HepG2 (cell line): ENCODE measurements around the gene AVPR1A.

Experiments
- ATRX ChIP-seq: sonication (generic); formaldehyde crosslinking; IDR thresholded peaks from 2 replicates; pipeline ENCODE4 v1.4.0; 2020; ENCODE audit warnings: missing genetic modification reagents, borderline replicate concordance
- MYNN ChIP-seq: sonication (generic); formaldehyde crosslinking; IDR thresholded peaks from 2 replicates; pipeline ENCODE4 v1.4.0; 2020; ENCODE audit warnings: mild to moderate bottlenecking, low read depth, missing genetic modification reagents
- NR2F2 ChIP-seq: IDR thresholded peaks from 2 replicates; pipeline ENCODE4 v1.6.1; 2012; ENCODE audit warnings: low read depth, inconsistent platforms, borderline replicate concordance
- POLR2AphosphoS5 ChIP-seq: IDR thresholded peaks from 2 replicates; pipeline ENCODE4 v1.6.1; 2012; ENCODE audit warnings: low read depth, low read length
- SMAD9 ChIP-seq: sonication (generic); formaldehyde crosslinking; IDR thresholded peaks from 2 replicates; pipeline ENCODE4 v1.5.1; 2020; ENCODE audit warnings: mild to moderate bottlenecking, missing genetic modification reagents
- SP1 ChIP-seq, 2 experiments: fragments of 450-650 bp in 1 of 2; sonication (generic) in 1 of 2; formaldehyde crosslinking in 1 of 2; IDR thresholded peaks; 2 replicates each; pipeline versions ENCODE4 v1.4.0 to v1.6.1; 2016 to 2020; ENCODE audit warnings: missing genetic modification reagents in 1 of 2
- TEAD2 ChIP-seq: sonication (generic); formaldehyde crosslinking; IDR thresholded peaks from 2 replicates; pipeline ENCODE4 v1.9.0; 2021; ENCODE audit warnings: missing genetic modification reagents
- YY1 ChIP-seq: IDR thresholded peaks from 2 replicates; pipeline ENCODE4 v1.6.1; 2011; ENCODE audit warnings: low read length, low read depth, moderate library complexity, mild to moderate bottlenecking; ENCODE audit not compliant: insufficient read depth, insufficient replicate concordance
- ZBTB38 ChIP-seq: sonication (generic); formaldehyde crosslinking; IDR thresholded peaks from 2 replicates; pipeline ENCODE4 v1.5.1; 2020; ENCODE audit warnings: mild to moderate bottlenecking, missing genetic modification reagents
- ZBTB7B ChIP-seq: sonication (generic); formaldehyde crosslinking; IDR thresholded peaks from 2 replicates; pipeline ENCODE4 v1.4.0; 2020; ENCODE audit warnings: missing genetic modification reagents
- ZKSCAN1 ChIP-seq: fragments of 150-350 bp; IDR thresholded peaks from 2 replicates; pipeline ENCODE4 v1.6.1; 2014; ENCODE audit warnings: low read length
- ZNF274 ChIP-seq: sonication (generic); formaldehyde crosslinking; IDR thresholded peaks from 2 replicates; pipeline ENCODE4 v1.5.1; 2020; ENCODE audit warnings: mild to moderate bottlenecking, missing genetic modification reagents
- ZNF567 ChIP-seq: sonication (generic); formaldehyde crosslinking; IDR thresholded peaks from 2 replicates; pipeline ENCODE4 v1.8.1; 2023; ENCODE audit warnings: mild to moderate bottlenecking, missing genetic modification reagents, borderline replicate concordance
- TF ChIP-seq, protein P1 (sequence below), 2 experiments: sonication (generic) in 1 of 2; formaldehyde crosslinking in 1 of 2; IDR thresholded peaks; 2 replicates each; pipeline versions ENCODE4 v1.4.0 to v1.6.1; 2018 to 2020; ENCODE audit warnings: missing genetic modification reagents in 2 of 2, borderline replicate concordance in 1 of 2, low read depth in 1 of 2, mild to moderate bottlenecking in 1 of 2, missing biosample characterization in 1 of 2

DNA sequence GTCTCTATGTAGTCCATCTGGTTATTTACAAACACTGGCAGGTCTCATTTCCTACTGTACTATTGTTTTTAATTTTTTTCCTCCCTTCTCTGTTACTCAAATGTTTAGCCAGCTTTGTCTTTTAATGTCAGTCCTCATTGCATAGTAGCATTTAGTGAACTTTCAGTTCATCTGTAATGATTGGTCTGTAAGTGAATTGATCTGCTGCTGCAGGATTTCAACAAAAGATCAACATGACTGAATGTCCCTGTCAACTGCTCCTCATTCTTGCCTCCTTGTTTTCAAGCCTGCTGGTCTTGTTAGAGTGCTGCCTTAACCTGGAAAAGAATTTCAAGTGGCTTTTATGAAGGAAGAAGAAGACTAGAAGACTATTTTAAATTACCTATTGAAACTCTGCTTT, 19.3 kb upstream of the AVPR1A start:
- TF ChIP-seq ZBTB38 (CRISPR knock-in tag) (no peak), SMAD9 (CRISPR knock-in tag) (no peak), ZKSCAN1 (no peak), NR2F2 (no peak), TEAD2 (CRISPR knock-in tag) (no peak), SP1 (IDR thresholded peaks at IDR 0.05) (no peak), SP1 (CRISPR knock-in tag; IDR thresholded peaks at IDR 0.05) (no peak), MYNN (CRISPR knock-in tag) (no peak), ZNF274 (CRISPR knock-in tag) (no peak), ZBTB7B (no peak), ZNF567 (CRISPR knock-in tag) (no peak), ATRX (CRISPR knock-in tag) (no peak), YY1 (no peak), POLR2AphosphoS5 (no peak)
- TF ChIP-seq, protein P1, sequence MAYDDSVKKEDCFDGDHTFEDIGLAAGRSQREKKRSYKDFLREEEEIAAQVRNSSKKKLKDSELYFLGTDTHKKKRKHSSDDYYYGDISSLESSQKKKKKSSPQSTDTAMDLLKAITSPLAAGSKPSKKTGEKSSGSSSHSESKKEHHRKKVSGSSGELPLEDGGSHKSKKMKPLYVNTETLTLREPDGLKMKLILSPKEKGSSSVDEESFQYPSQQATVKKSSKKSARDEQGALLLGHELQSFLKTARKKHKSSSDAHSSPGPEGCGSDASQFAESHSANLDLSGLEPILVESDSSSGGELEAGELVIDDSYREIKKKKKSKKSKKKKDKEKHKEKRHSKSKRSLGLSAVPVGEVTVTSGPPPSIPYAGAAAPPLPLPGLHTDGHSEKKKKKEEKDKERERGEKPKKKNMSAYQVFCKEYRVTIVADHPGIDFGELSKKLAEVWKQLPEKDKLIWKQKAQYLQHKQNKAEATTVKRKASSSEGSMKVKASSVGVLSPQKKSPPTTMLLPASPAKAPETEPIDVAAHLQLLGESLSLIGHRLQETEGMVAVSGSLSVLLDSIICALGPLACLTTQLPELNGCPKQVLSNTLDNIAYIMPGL (CRISPR knock-in tag; IDR thresholded peaks at IDR 0.05; ENCODE audit: borderline replicate concordance in 1 of 2, low read depth in 1 of 2): no peak
